ENCODE results near the gene TPRX2.

The TPRX2 gene

DNA sequence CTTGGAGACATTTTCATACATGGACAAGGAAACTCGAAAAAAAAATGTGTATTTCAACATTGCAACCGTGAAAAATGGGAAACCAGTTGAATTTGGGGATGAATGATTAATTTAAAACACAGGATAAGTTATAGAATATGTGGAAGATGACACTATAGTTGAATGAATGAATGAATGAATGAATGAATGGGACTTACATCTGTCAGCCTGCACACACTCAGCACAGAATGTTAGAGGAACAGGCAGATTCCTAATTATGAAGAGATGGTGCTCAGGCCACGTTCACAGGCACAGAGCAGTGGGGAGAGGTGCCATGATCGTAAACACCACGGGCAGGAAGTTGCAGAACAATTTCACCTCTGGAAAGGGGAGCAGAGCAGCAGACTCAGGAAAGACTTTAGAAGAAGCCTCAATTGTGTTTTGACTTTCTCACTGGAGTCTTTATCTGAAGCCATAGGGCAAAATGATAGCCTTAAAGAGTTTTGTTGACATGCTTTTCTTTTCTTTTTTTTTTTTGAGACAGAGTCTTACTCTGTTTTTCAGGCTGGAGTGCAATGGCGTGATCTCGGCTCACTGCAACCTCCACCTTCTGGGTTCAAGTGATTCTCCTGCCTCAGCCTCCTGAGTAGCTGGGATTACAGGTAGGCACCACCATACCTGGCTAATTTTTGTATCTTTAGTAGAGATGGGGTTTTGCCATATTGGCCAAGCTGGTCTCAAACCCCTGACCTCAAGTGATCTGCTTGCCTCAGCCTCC, 32.0 kb downstream of the TPRX2 start:
- H3K27ac ChIP-seq = no peak overlapping the region

DNA sequence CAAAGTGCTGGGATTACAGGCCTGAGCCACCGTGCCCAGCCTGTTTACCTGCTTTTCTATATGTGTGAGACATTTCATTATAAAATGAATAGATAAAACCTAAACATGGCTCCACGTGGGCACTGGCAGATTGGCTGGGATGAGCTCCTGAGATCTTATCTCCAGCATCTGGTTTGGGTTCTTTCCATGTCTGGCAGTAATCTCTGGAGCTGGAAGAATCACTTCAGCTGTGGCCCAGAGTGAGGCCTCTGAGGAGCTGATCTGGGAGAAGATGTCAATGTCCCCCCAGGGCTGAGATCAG, 32.5 kb downstream of the TPRX2 start:
- TF ChIP-seq, protein P1, sequence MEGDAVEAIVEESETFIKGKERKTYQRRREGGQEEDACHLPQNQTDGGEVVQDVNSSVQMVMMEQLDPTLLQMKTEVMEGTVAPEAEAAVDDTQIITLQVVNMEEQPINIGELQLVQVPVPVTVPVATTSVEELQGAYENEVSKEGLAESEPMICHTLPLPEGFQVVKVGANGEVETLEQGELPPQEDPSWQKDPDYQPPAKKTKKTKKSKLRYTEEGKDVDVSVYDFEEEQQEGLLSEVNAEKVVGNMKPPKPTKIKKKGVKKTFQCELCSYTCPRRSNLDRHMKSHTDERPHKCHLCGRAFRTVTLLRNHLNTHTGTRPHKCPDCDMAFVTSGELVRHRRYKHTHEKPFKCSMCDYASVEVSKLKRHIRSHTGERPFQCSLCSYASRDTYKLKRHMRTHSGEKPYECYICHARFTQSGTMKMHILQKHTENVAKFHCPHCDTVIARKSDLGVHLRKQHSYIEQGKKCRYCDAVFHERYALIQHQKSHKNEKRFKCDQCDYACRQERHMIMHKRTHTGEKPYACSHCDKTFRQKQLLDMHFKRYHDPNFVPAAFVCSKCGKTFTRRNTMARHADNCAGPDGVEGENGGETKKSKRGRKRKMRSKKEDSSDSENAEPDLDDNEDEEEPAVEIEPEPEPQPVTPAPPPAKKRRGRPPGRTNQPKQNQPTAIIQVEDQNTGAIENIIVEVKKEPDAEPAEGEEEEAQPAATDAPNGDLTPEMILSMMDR (conservative IDR thresholded peaks at IDR 0.05) = no peak
- no peak for TF ChIP-seq ZFX (IDR thresholded peaks at IDR 0.05)
- H3K27ac ChIP-seq = no peak overlapping the region

More for the DNA sequence above, 32.0 kb downstream of the TPRX2 start:
- no peak for TF ChIP-seq ZFX (IDR thresholded peaks at IDR 0.05)
- TF ChIP-seq, protein P1 (conservative IDR thresholded peaks at IDR 0.05) = no peak

DNA sequence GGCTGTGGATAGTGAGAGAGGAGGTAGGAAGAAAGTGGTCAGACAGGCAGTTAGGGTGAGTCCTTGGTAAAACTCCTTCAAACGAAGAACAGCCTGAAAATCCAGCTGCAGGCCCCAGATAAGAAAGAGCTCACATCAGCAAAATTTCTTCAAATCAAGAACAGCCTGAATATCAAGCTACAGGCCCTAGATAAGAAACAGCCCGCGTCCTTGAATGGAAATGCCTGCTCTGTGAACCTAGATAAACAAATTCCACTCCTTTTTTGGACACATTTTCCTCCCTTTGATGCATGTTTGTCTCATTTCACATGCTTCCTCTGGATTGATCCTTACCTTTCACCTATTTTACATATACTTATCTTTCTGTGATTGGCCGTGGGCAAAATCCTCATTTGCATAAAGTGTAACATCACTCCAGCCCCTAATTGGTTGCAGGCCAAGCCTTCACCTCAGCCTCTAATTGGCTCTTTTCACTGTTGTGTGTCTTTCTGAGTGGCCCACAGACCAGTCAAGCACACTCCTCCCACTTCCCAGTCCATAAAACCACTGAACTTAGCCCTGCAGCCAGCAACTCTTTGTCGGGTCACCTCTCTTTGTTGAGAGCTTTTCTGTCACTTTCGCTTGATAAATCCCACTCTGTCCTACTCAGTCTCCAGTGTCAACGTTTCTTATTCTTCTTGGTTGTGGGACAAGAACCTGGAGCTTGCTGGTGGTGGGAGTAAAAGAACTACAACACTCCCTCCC, 33.1 kb downstream of the TPRX2 start:
- no peak for TF ChIP-seq ZFX (IDR thresholded peaks at IDR 0.05)
- TF ChIP-seq, protein P1 (conservative IDR thresholded peaks at IDR 0.05) = no peak
- no peak overlapping the region for H3K27ac ChIP-seq

DNA sequence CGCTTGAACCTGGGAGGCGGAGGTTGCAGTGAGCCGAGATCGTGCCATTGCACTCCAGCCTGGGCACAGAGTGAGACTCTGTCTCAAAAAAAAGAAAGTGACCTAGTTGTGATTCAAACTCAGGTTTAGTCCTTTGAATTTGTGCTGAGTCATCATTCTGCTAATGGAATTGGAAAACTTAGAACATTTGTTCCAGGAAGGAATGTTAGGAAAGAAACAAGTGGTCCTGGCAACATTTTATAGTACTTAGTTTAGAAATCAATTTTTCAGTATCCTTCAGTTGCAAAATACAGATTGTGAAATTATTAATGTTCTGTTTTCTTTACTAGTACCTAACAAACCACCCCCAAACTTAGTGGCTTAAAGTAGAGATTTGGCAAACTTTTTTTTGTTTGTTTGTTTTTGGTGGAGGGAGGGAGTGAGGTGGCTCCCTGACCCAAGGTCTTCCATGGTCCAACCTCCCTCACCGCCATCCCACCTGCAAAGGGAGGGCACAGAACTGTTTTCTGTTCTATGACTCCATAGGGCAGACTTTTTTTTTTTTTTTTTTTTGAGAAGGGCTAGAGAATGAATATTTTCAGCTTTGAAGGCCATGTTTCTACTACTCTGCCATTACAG, 36.2 kb downstream of the TPRX2 start:
- TF ChIP-seq, protein P1 (conservative IDR thresholded peaks at IDR 0.05) = no peak
- no peak for TF ChIP-seq ZFX (IDR thresholded peaks at IDR 0.05)
- no peak overlapping the region for H3K27ac ChIP-seq

DNA sequence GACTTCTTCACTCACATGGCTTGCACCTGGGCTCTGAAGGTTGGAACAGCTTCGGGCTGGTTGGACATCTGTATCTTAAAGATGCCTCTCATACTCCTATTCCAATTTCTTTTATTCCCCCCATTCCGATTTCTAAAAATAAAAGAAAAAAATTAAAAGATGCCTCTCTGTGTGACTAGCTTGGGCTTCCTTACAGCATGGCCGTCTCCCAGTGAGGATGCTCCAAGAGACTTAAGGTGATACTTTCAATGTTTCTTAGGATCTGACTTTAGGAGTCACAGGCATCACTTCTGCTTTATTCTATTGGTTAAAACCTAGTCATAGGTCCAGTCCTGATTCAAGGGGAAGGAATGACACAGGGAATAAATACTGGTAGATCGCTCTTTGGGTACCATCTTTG, 37.0 kb downstream of the TPRX2 start:
- no peak overlapping the region for H3K27ac ChIP-seq
- TF ChIP-seq ZFX (IDR thresholded peaks at IDR 0.05) = no peak
- TF ChIP-seq, protein P1 (conservative IDR thresholded peaks at IDR 0.05) = no peak

DNA sequence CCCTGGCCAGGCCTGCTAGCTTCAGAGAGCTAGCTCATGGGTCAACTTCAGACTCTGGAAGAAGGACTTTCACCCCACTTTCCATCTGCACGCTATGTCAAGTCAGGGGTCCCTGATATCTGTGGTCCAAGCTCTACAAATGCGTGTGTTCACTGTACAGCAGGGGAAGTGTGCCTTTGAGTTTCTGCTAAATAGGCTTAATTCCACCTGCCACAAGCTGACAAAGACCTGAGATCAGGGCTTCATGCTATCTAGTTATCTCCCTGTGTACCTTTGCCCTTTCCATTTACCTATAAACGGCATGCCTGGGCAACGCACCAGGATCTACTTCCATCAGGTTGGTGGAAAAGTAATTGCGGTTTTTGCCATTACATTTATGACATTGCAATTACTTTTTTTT, 37.7 kb downstream of the TPRX2 start:
- no peak overlapping the region for H3K27ac ChIP-seq
- no peak for TF ChIP-seq ZFX (IDR thresholded peaks at IDR 0.05)
- TF ChIP-seq, protein P1 (conservative IDR thresholded peaks at IDR 0.05) = no peak

DNA sequence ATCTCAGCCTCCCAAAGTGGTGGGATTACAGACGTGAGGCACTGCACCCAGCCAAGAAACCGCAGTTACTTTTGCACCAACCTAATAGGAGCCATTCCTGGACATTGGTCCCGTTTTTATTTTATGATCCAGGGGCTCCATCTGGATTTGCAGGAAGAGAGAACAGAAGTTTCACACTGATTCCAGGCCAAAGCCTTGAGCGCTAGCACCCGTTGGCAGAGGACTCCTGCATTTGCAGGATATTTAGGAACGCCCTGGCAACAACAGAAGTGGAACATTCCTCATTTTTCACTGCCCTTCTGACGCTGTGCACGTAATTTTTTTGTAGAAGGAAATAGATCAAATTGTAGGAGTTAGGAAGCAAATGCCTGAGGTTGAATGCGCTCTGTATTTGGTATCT, 38.8 kb downstream of the TPRX2 start:
- H3K27ac ChIP-seq = no peak overlapping the region
- no peak for TF ChIP-seq ZFX (IDR thresholded peaks at IDR 0.05)
- TF ChIP-seq, protein P1 (conservative IDR thresholded peaks at IDR 0.05) = no peak
